GM12878 (cell line): ENCODE results near the gene DHRS7C. TPM values are rescaled to one million over a fixed set of nuclear protein-coding genes. Genes with fewer than 3 reads are reported as not detected.

Experiments used
- ATAC-seq: fragments of 200-7000 bp; cut with Tn5 transposase; 3 replicates; pipeline ENCODE4 v1.9.1; 2020; ENCODE audit warnings: mild to moderate bottlenecking, moderate library complexity
- BruUV-seq: library from RNA; stranded (reverse); fragments of 400-500 nt; replicated peaks from 2 replicates; lab custom pipeline; 2021; lab: Mats Ljungman, UMichigan
- CTCF ChIA-PET: fragments of 300-600 bp; sonication (Branson Sonifier 250); formaldehyde crosslinking; extraction: SDS; loops from one replicate; lab custom pipeline; 2021; ENCODE audit warnings: inconsistent platforms; lab: Yijun Ruan, JAX
- POLR2A ChIA-PET: fragments of 350-600 bp; formaldehyde crosslinking; extraction: SDS; loops from one replicate; lab custom pipeline; 2021; ENCODE audit warnings: inconsistent platforms; lab: Charles Lee
- RAD21 ChIA-PET: fragments of 300-600 bp; sonication (Branson Sonifier 250); formaldehyde crosslinking; loops from one replicate; lab custom pipeline; 2023; ENCODE audit warnings: antibody characterized with exemption; ENCODE audit not compliant: unreplicated experiment; lab: Charles Lee
- SMC1A ChIA-PET: fragments of 300-600 bp; sonication (Branson Sonifier 250); formaldehyde crosslinking; loops from one replicate; lab custom pipeline; 2023; ENCODE audit not compliant: unreplicated experiment, uncharacterized antibody; lab: Charles Lee
- DNase-seq: peaks from one replicate; pipeline ENCODE4 v3.0.0-alpha.2; 2011; ENCODE audit warnings: low read depth, low spot score
- FAIRE-seq: peaks from 3 replicates; lab custom pipeline; 2011; peaks lifted over from hg19 to GRCh38; lab: Jason Lieb, UNC
- H2AFZ ChIP-seq: 2 replicates; pipeline ENCODE4 v1.6.0; 2011; ENCODE audit warnings: low read depth, low read length, control low read depth; ENCODE audit not compliant: control insufficient read depth
- H3K27ac ChIP-seq: 2 replicates; pipeline ENCODE4 v1.5.1; 2011; ENCODE audit warnings: control low read depth; ENCODE audit not compliant: control insufficient read depth, insufficient read depth
- H3K27me3 ChIP-seq, 2 experiments: replicated peaks in 1 of 2; 2 replicates each; pipeline versions ENCODE4 v1.6.0 to v1.6.1; 2011; ENCODE audit warnings: low read length in 1 of 2; ENCODE audit not compliant: control insufficient read depth in 2 of 2, insufficient read depth in 2 of 2
- H3K36me3 ChIP-seq, 2 experiments: 2 replicates each; pipeline ENCODE4 v1.5.1; 2011; ENCODE audit warnings: low read length in 1 of 2; ENCODE audit not compliant: control insufficient read depth in 2 of 2, insufficient read depth in 2 of 2
- H3K4me1 ChIP-seq: 2 replicates; pipeline ENCODE4 v1.6.1; 2011; ENCODE audit warnings: mild to moderate bottlenecking, low read length, moderate library complexity, mixed read lengths; ENCODE audit not compliant: control insufficient read depth, insufficient read depth
- H3K4me2 ChIP-seq: 2 replicates; pipeline ENCODE4 v1.6.0; 2011; ENCODE audit warnings: control low read depth; ENCODE audit not compliant: control insufficient read depth, insufficient read depth
- H3K4me3 ChIP-seq: fragments of 200-600 bp; sonication (generic); 2 replicates; pipeline ENCODE4 v1.5.1; 2016
- H3K79me2 ChIP-seq: 2 replicates; pipeline ENCODE4 v1.6.0; 2011; ENCODE audit warnings: low read length; ENCODE audit not compliant: control insufficient read depth, insufficient read depth
- H3K9ac ChIP-seq: 2 replicates; pipeline ENCODE4 v1.8.0; 2011; ENCODE audit warnings: low read length, control low read depth, mixed read lengths; ENCODE audit not compliant: control insufficient read depth, insufficient read depth
- H3K9me3 ChIP-seq: replicated peaks from 3 replicates; pipeline ENCODE4 v1.5.1; 2011; ENCODE audit warnings: mild to moderate bottlenecking, low read length; ENCODE audit not compliant: control insufficient read depth, insufficient read depth
- H4K20me1 ChIP-seq: 2 replicates; pipeline ENCODE4 v1.6.0; 2011; ENCODE audit not compliant: control insufficient read depth, insufficient read depth
- CBFB ChIP-seq: IDR thresholded peaks from 2 replicates; pipeline ENCODE4 v1.6.1; 2016; ENCODE audit warnings: antibody characterized with exemption, low read depth
- CREB1 ChIP-seq: IDR thresholded peaks from 2 replicates; pipeline ENCODE4 v1.6.1; 2012; ENCODE audit warnings: low read depth, mild to moderate bottlenecking, inconsistent platforms
- ETV6 ChIP-seq, 2 experiments: fragments of 450-650 bp in 1 of 2; IDR thresholded peaks in 1 of 2; conservative IDR thresholded peaks in 1 of 2; 2 replicates each; pipeline ENCODE4 v1.6.1; 2014; ENCODE audit warnings: antibody characterized with exemption in 1 of 2, borderline replicate concordance in 1 of 2, low read depth in 1 of 2, mild to moderate bottlenecking in 1 of 2, moderate library complexity in 1 of 2
- FOS ChIP-seq: IDR thresholded peaks from 3 replicates; pipeline ENCODE4 v1.6.1; 2011; ENCODE audit warnings: borderline replicate concordance; ENCODE audit not compliant: insufficient read length; ENCODE audit errors: extremely low read depth
- GABPA ChIP-seq: IDR thresholded peaks from 2 replicates; pipeline ENCODE4 v1.6.1; 2014; ENCODE audit warnings: antibody characterized with exemption, low read depth, mild to moderate bottlenecking, inconsistent platforms
- HCFC1 ChIP-seq: fragments of 150-350 bp; IDR thresholded peaks from 2 replicates; pipeline ENCODE4 v1.6.1; 2014; ENCODE audit warnings: low read length
- MEF2A ChIP-seq: IDR thresholded peaks from 2 replicates; pipeline ENCODE4 v1.6.1; 2011; ENCODE audit warnings: low read depth, mild to moderate bottlenecking, low read length, moderate library complexity; ENCODE audit not compliant: insufficient read depth
- NFYB ChIP-seq: IDR thresholded peaks from 2 replicates; pipeline ENCODE4 v1.6.1; 2011; ENCODE audit warnings: low read depth, mild to moderate bottlenecking, low read length, improper control_type of control experiment, moderate library complexity; ENCODE audit not compliant: insufficient read depth
- POLR2AphosphoS2 ChIP-seq: IDR thresholded peaks from 2 replicates; pipeline ENCODE4 v1.6.1; 2011; ENCODE audit warnings: low read depth, mild to moderate bottlenecking, low read length, improper control_type of control experiment, moderate library complexity
- RB1 ChIP-seq: fragments of 450-650 bp; formaldehyde crosslinking; IDR thresholded peaks from 2 replicates; pipeline ENCODE4 v1.6.1; 2017; ENCODE audit warnings: mild to moderate bottlenecking, borderline replicate concordance
- RBBP5 ChIP-seq: fragments of 200-600 bp; sonication (generic); conservative IDR thresholded peaks from 2 replicates; pipeline ENCODE4 v1.6.1; 2016
- RELA ChIP-seq: fragments of 450-650 bp; IDR thresholded peaks from 2 replicates; pipeline ENCODE4 v1.8.0; 2014; ENCODE audit warnings: borderline replicate concordance; ENCODE audit not compliant: partially characterized antibody
- SP1 ChIP-seq: IDR thresholded peaks from one replicate; pipeline ENCODE4 v1.6.1; 2011; ENCODE audit warnings: low read depth, low read length
- SUPT20H ChIP-seq: IDR thresholded peaks from 2 replicates; pipeline ENCODE4 v1.6.1; 2011; ENCODE audit warnings: low read depth, mild to moderate bottlenecking, low read length, moderate library complexity, borderline replicate concordance; ENCODE audit not compliant: control insufficient read depth
- SUZ12 ChIP-seq: fragments of 200-600 bp; sonication (generic); IDR thresholded peaks from one replicate; pipeline ENCODE4 v1.6.1; 2018; ENCODE audit warnings: antibody characterized with exemption, mild to moderate bottlenecking; ENCODE audit not compliant: unreplicated experiment
- TCF3 ChIP-seq: IDR thresholded peaks from 2 replicates; pipeline ENCODE4 v1.6.1; 2012; ENCODE audit warnings: low read depth, mild to moderate bottlenecking, low read length, borderline replicate concordance; ENCODE audit not compliant: insufficient read depth
- WGBS: methylation state at CpG from one replicate; pipeline ENCODE4 v1.1.6; 2016; ENCODE audit warnings: low lambda C conversion rate; ENCODE audit not compliant: insufficient replicate concordance, insufficient coverage; ENCODE audit errors: missing lambda C conversion rate; 5-methylcytosine and 5-hydroxymethylcytosine counted together
- in situ Hi-C: fragments of 300-500 bp; cut with MboI; formaldehyde crosslinking; loops from 9 replicates; pipeline ENCODE4 v1.14.3; 2018; ENCODE audit warnings: mixed read lengths
- intact Hi-C: fragments of 100-400 bp; cut with micrococcal nuclease; formaldehyde crosslinking; loops from one replicate; pipeline ENCODE4 v1.14.2; 2022; ENCODE audit not compliant: unreplicated experiment
- polyA plus RNA-seq, 11 experiments: library from polyadenylated mRNA; depleted of rRNA in 4 of 11; unstranded in 6 of 11; stranded (reverse) in 5 of 11; fragments of >200 nt; fragmentation: Nextera tagmentation in 4 of 11; fragmentation: Illumina TruSeq in 1 of 11; extraction: Ambion mirVana in 4 of 11; extraction: Trizol in 1 of 11; gene quantifications; 1 replicate in 1 of 11; 2 replicates in 10 of 11; pipeline versions ENCODE4 v1.2.1 to v1.2.3, GENCODE V29; 2011 to 2016; ENCODE audit warnings: inconsistent platforms in 2 of 11, missing spikeins in 2 of 11, low read depth in 1 of 11
- total RNA-seq, 4 experiments: library from RNA; depleted of rRNA in 3 of 4; stranded (reverse); fragments of >200 nt in 3 of 4; fragmentation: Illumina TruSeq in 1 of 4; extraction: Trizol in 1 of 4; gene quantifications; 2 replicates each; pipeline versions ENCODE4 v1.2.1 to v1.2.3, GENCODE V29; 2013 to 2021
- TF ChIP-seq, protein P1 (sequence below): fragments of 450-650 bp; IDR thresholded peaks from 2 replicates; pipeline ENCODE4 v1.6.1; 2016; ENCODE audit warnings: mild to moderate bottlenecking
- TF ChIP-seq, protein P2 (sequence below): fragments of 450-650 bp; IDR thresholded peaks from 2 replicates; pipeline ENCODE4 v1.6.1; 2017; ENCODE audit warnings: borderline replicate concordance
- TF ChIP-seq, protein P3 (sequence below): IDR thresholded peaks from 2 replicates; pipeline ENCODE4 v1.6.1; 2011; ENCODE audit warnings: borderline replicate concordance, low read depth, mild to moderate bottlenecking, moderate library complexity, low read length; ENCODE audit not compliant: insufficient read depth, poor library complexity, severe bottlenecking

The DHRS7C gene
- total and polyA plus RNA-seq, 10 of the 15 experiments (the other 5 are each of a cell fraction or from before 2014, with no cell fraction given), result not detected

DNA sequence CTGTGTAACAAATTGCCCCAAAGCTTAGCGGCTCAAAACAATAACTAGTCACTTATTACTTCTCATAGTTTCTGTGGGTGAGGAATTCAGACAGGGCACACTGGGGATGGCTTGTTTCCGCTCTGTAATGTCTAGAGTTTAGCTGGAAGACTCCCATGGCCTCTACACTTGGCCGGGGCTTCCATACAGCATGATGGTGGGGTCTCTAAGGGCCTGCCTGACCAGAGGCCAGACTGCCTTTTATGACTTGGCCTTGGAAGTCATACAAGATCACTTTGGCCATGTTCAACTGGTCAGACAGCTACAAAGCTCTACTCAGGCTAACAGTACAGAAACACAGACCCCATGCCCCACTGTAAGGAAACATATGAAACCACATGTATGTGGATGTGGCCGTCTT, 42.5 kb upstream of the DHRS7C start:
- ChIA-PET SMC1A (no interaction called here), POLR2A (no interaction called here), RAD21 (no interaction called here), CTCF (no interaction called here)
- Histone ChIP-seq H2AFZ (no peak overlapping the region), H3K9ac (no peak overlapping the region), H3K27me3 (no peaks in the 10 kb centered on the region), H3K4me3 (no peak overlapping the region), H3K4me1 (no peaks in the 10 kb centered on the region), H3K36me3 (no peaks in the 10 kb centered on the region), H3K27ac (no peak overlapping the region), H3K79me2 (no peaks in the 10 kb centered on the region), H3K9me3 (no peaks in the 10 kb centered on the region)
- WGBS, result 49% methylated on average over 4 of the region's 4 CpGs
- in situ Hi-C loops (loop anchor here (10.0 kb wide), 1 partner anchor 61 kb away; no protein-coding TSS in a partner anchor), intact Hi-C loops (no loop called here)
- BruUV-seq, result no TSS peak
- DNase-seq, result no peak
- no peak for FAIRE-seq
- no peak for ATAC-seq
- TF ChIP-seq POLR2AphosphoS2 (no peak), SP1 (no peak), SUZ12 (no peak), RB1 (no peak), CREB1 (no peak), NFYB (no peak), SUPT20H (no peak), FOS (no peak), RBBP5 (no peak), MEF2A (no peak), HCFC1 (no peak), GABPA (no peak), TCF3 (no peak), ETV6 (conservative IDR thresholded peaks at IDR 0.05 in 1 of 2, IDR thresholded peaks at IDR 0.05 in 1 of 2; ENCODE audit: borderline replicate concordance in 1 of 2, low read depth in 1 of 2) (no peak), RELA (no peak), CBFB (no peak)
- TF ChIP-seq, protein P1, sequence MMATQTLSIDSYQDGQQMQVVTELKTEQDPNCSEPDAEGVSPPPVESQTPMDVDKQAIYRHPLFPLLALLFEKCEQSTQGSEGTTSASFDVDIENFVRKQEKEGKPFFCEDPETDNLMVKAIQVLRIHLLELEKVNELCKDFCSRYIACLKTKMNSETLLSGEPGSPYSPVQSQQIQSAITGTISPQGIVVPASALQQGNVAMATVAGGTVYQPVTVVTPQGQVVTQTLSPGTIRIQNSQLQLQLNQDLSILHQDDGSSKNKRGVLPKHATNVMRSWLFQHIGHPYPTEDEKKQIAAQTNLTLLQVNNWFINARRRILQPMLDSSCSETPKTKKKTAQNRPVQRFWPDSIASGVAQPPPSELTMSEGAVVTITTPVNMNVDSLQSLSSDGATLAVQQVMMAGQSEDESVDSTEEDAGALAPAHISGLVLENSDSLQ, result no peak
- TF ChIP-seq, protein P2, sequence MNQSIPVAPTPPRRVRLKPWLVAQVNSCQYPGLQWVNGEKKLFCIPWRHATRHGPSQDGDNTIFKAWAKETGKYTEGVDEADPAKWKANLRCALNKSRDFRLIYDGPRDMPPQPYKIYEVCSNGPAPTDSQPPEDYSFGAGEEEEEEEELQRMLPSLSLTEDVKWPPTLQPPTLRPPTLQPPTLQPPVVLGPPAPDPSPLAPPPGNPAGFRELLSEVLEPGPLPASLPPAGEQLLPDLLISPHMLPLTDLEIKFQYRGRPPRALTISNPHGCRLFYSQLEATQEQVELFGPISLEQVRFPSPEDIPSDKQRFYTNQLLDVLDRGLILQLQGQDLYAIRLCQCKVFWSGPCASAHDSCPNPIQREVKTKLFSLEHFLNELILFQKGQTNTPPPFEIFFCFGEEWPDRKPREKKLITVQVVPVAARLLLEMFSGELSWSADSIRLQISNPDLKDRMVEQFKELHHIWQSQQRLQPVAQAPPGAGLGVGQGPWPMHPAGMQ, result no peak
- TF ChIP-seq, protein P3, sequence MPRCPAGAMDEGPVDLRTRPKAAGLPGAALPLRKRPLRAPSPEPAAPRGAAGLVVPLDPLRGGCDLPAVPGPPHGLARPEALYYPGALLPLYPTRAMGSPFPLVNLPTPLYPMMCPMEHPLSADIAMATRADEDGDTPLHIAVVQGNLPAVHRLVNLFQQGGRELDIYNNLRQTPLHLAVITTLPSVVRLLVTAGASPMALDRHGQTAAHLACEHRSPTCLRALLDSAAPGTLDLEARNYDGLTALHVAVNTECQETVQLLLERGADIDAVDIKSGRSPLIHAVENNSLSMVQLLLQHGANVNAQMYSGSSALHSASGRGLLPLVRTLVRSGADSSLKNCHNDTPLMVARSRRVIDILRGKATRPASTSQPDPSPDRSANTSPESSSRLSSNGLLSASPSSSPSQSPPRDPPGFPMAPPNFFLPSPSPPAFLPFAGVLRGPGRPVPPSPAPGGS, result no peak
- TF ChIP-seq, all 136 proteins: peak for 0
- no peaks in the 10 kb centered on the region for H4K20me1 ChIP-seq
- no peak overlapping the region for H3K4me2 ChIP-seq
